GM12878 (cell line): ENCODE measurements around the gene CERK.

Experiments
- ESRRA ChIP-seq: IDR thresholded peaks from 2 replicates; pipeline ENCODE4 v1.6.1; 2012; ENCODE audit warnings: mild to moderate bottlenecking, low read length, improper control_type of control experiment
- RAD21 ChIP-seq: IDR thresholded peaks from 2 replicates; pipeline ENCODE4 v1.6.1; 2011; ENCODE audit warnings: mild to moderate bottlenecking, low read depth, low read length, moderate library complexity; ENCODE audit not compliant: insufficient read depth
- TF ChIP-seq, protein P1 (sequence below): fragments of 150-350 bp; IDR thresholded peaks from 2 replicates; pipeline ENCODE4 v1.6.1; 2016; ENCODE audit warnings: low read depth, low read length
- TF ChIP-seq, protein P2 (sequence below), 3 experiments: IDR thresholded peaks in 2 of 3; conservative IDR thresholded peaks in 1 of 3; 2 replicates each; pipeline ENCODE4 v1.5.1; 2011; ENCODE audit warnings: low read depth in 3 of 3, low read length in 3 of 3, mild to moderate bottlenecking in 3 of 3, control low read depth in 2 of 3, moderate library complexity in 2 of 3, inconsistent platforms in 1 of 3, mixed read lengths in 1 of 3; ENCODE audit not compliant: control insufficient read depth in 2 of 3, insufficient read depth in 1 of 3; ENCODE audit errors: extremely low read depth in 1 of 3

DNA sequence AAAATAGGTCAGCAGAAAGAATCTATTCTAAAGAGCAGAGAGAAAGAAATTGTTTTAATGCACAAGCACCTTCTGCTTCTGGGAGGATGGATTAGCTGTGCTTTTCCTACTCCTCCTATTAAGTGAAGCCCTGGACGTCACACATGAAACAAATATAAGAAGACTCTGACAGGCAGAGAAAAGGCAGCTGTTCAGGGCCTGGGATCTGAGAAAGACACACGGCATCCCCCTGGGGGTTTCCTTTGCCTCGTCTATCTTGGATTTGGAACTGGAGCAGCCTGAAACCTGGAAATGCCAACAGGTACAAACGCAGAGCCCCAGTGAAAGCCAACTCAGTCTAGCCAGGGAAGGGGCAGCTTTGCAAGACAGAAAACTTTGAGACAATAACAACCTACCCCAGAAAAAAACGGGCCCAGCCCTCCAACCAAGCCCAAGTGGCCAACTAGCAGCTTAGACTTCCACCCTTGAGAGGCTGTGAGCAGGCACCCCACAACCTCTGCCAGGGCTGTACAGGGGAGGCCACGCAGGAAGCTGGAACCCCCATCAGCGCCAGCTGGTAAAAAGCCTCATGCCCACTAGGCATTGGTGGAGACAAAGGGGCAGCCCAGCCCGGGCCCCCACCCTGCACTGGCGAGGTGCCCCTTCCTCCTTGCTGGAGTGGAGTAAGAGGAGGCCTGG, 7.3 kb downstream of the CERK start:
- TF ChIP-seq, protein P1, sequence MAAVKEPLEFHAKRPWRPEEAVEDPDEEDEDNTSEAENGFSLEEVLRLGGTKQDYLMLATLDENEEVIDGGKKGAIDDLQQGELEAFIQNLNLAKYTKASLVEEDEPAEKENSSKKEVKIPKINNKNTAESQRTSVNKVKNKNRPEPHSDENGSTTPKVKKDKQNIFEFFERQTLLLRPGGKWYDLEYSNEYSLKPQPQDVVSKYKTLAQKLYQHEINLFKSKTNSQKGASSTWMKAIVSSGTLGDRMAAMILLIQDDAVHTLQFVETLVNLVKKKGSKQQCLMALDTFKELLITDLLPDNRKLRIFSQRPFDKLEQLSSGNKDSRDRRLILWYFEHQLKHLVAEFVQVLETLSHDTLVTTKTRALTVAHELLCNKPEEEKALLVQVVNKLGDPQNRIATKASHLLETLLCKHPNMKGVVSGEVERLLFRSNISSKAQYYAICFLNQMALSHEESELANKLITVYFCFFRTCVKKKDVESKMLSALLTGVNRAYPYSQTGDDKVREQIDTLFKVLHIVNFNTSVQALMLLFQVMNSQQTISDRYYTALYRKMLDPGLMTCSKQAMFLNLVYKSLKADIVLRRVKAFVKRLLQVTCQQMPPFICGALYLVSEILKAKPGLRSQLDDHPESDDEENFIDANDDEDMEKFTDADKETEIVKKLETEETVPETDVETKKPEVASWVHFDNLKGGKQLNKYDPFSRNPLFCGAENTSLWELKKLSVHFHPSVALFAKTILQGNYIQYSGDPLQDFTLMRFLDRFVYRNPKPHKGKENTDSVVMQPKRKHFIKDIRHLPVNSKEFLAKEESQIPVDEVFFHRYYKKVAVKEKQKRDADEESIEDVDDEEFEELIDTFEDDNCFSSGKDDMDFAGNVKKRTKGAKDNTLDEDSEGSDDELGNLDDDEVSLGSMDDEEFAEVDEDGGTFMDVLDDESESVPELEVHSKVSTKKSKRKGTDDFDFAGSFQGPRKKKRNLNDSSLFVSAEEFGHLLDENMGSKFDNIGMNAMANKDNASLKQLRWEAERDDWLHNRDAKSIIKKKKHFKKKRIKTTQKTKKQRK, result no peak
- TF ChIP-seq RAD21, result no peak
- no peak for TF ChIP-seq ESRRA
- TF ChIP-seq, protein P2, sequence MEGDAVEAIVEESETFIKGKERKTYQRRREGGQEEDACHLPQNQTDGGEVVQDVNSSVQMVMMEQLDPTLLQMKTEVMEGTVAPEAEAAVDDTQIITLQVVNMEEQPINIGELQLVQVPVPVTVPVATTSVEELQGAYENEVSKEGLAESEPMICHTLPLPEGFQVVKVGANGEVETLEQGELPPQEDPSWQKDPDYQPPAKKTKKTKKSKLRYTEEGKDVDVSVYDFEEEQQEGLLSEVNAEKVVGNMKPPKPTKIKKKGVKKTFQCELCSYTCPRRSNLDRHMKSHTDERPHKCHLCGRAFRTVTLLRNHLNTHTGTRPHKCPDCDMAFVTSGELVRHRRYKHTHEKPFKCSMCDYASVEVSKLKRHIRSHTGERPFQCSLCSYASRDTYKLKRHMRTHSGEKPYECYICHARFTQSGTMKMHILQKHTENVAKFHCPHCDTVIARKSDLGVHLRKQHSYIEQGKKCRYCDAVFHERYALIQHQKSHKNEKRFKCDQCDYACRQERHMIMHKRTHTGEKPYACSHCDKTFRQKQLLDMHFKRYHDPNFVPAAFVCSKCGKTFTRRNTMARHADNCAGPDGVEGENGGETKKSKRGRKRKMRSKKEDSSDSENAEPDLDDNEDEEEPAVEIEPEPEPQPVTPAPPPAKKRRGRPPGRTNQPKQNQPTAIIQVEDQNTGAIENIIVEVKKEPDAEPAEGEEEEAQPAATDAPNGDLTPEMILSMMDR (IDR thresholded peaks at IDR 0.05 in 2 of 3, conservative IDR thresholded peaks at IDR 0.05 in 1 of 3; ENCODE audit: control insufficient read depth in 2 of 3, extremely low read depth in 1 of 3, insufficient read depth in 1 of 3, low read depth in 3 of 3, low read length in 3 of 3), result no peak
